CD4-positive, alpha-beta T cell (primary cell): ENCODE results near the gene CAMTA1. TPM values are rescaled to one million over a fixed set of nuclear protein-coding genes. Genes with fewer than 3 reads are reported as not detected.

Source experiments
- ATAC-seq: fragments of 200-7000 bp; cut with Tn5 transposase; one replicate; pipeline ENCODE4 v1.10.0; 2022; ENCODE audit warnings: mild to moderate bottlenecking; ENCODE audit not compliant: poor library complexity
- CTCF ChIA-PET: fragments of 350-600 bp; sonication (Branson Sonifier 250); formaldehyde crosslinking; loops from one replicate; lab custom pipeline; 2021; ENCODE audit warnings: antibody characterized with exemption, inconsistent platforms; lab: Charles Lee
- POLR2A ChIA-PET: fragments of 350-600 bp; sonication (Branson Sonifier 250); formaldehyde crosslinking; loops from one replicate; lab custom pipeline; 2021; ENCODE audit warnings: antibody characterized with exemption, inconsistent platforms; lab: Charles Lee
- DNase-seq, 14 experiments: peaks; one replicate each; pipeline ENCODE4 v3.0.0-alpha.2; 2013 to 2020; ENCODE audit warnings: mixed read lengths in 2 of 14
- H3K27ac ChIP-seq, 2 donors: one replicate each; pipeline versions ENCODE4 v1.5.1 to v1.7.0; 2013; ENCODE audit warnings: low read length in 2 of 2, low read depth in 1 of 2, mild to moderate bottlenecking in 1 of 2
- H3K27me3 ChIP-seq, 2 experiments: 1 replicate in 1 of 2; 2 replicates in 1 of 2; pipeline versions ENCODE4 v1.6.1 to v1.7.0; 2013; ENCODE audit warnings: low read length in 2 of 2, control low read depth in 1 of 2, mild to moderate bottlenecking in 1 of 2, moderate library complexity in 1 of 2; ENCODE audit not compliant: insufficient read depth in 2 of 2, control insufficient read depth in 1 of 2
- H3K36me3 ChIP-seq: one replicate; pipeline ENCODE4 v1.6.1; 2013; ENCODE audit warnings: low read length, control low read depth; ENCODE audit not compliant: insufficient read depth
- H3K4me1 ChIP-seq: one replicate; pipeline ENCODE4 v1.6.1; 2013; ENCODE audit warnings: low read length, control low read depth; ENCODE audit not compliant: insufficient read depth
- H3K4me3 ChIP-seq: one replicate; pipeline ENCODE4 v1.5.1; 2013; ENCODE audit warnings: mild to moderate bottlenecking, low read length, moderate library complexity
- H3K9me3 ChIP-seq, 2 experiments: 1 replicate in 1 of 2; 2 replicates in 1 of 2; pipeline versions ENCODE4 v1.6.1 to v1.7.0; 2013; ENCODE audit warnings: low read length in 2 of 2, mild to moderate bottlenecking in 2 of 2, control low read depth in 1 of 2, moderate library complexity in 1 of 2; ENCODE audit not compliant: control insufficient read depth in 1 of 2, insufficient read depth in 1 of 2
- H3K27ac Mint-ChIP-seq: one replicate; pipeline ENCODE4 v1.8.0; 2020; ENCODE audit warnings: mixed read lengths
- H3K27me3 Mint-ChIP-seq: one replicate; pipeline ENCODE4 v1.8.0; 2021; ENCODE audit warnings: mixed read lengths
- H3K36me3 Mint-ChIP-seq: one replicate; pipeline ENCODE4 v1.8.0; 2021; ENCODE audit warnings: low read depth, mixed read lengths
- H3K4me1 Mint-ChIP-seq: one replicate; pipeline ENCODE4 v1.8.0; 2021; ENCODE audit warnings: low read depth, mixed read lengths
- H3K4me3 Mint-ChIP-seq: one replicate; pipeline ENCODE4 v1.8.0; 2020; ENCODE audit warnings: mild to moderate bottlenecking, mixed read lengths
- H3K9me3 Mint-ChIP-seq: one replicate; pipeline ENCODE4 v1.8.0; 2020; ENCODE audit warnings: mixed read lengths
- CTCF ChIP-seq: fragments of 200-600 bp; IDR thresholded peaks from one replicate; pipeline ENCODE4 v1.8.0; 2022; ENCODE audit warnings: antibody characterized with exemption, mild to moderate bottlenecking
- intact Hi-C, 2 experiments: fragments of 100-400 bp; cut with DNase I in 1 of 2; cut with micrococcal nuclease in 1 of 2; formaldehyde crosslinking; loops; one replicate each; pipeline versions ENCODE4 v1.15.1 to v1.9.0; 2023 to 2025; cut with DNase I, micrococcal nuclease
- total RNA-seq, 174 experiments: library from RNA in 2 of 174; stranded (reverse) in 2 of 174; gene quantifications; one replicate each; pipeline ENCODE4 v1.2.3 and lab custom pipeline; 2021 to 2026

CAMTA1 gene
- total RNA-seq, 2 experiments from 2014 or later: 38.6 to 39.3 TPM

DNA sequence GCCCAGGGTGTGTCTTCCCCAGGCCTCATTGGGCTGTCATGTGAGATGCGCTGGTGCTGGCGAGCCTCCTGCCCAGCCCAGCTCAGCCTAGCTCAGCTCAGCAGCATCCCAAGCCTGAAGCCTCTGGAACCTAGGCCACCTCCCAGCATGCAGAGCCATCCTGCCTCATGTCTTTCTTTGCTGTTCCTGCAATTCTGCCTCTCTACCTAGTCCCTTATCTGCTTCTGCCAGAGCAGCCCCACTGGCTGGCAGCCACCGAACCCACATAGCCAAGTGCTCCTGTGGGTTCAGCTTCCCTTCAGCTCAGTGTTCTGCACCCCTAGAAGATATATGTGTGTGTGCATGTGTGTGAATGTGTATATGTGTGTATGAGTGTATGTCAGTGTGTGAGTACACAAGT is 694.3 kb downstream of the CAMTA1 start:
- ChIA-PET CTCF (no interaction called here), POLR2A (no interaction called here)
- Histone ChIP-seq H3K27ac (no peak overlapping the region), H3K4me1 (no peaks in the 10 kb centered on the region), H3K4me3 (no peak overlapping the region), H3K27me3 (no peaks in the 10 kb centered on the region), H3K36me3 (no peaks in the 10 kb centered on the region), H3K9me3 (peaks cover 0 to 11% of the 10 kb centered on the region in 2 experiments)
- TF ChIP-seq CTCF: no peak
- H3K9me3 Mint-ChIP-seq: no peaks in the 10 kb centered on the region
- H3K27me3 Mint-ChIP-seq: peaks cover 6% of the 10 kb centered on the region
- H3K4me3 Mint-ChIP-seq: no peak overlapping the region
- no peaks in the 10 kb centered on the region for H3K36me3 Mint-ChIP-seq
- no peak overlapping the region for H3K27ac Mint-ChIP-seq
- intact Hi-C loops: no loop called here
- H3K4me1 Mint-ChIP-seq: no peaks in the 10 kb centered on the region
- no peak for ATAC-seq
- DNase-seq: no peak

DNA sequence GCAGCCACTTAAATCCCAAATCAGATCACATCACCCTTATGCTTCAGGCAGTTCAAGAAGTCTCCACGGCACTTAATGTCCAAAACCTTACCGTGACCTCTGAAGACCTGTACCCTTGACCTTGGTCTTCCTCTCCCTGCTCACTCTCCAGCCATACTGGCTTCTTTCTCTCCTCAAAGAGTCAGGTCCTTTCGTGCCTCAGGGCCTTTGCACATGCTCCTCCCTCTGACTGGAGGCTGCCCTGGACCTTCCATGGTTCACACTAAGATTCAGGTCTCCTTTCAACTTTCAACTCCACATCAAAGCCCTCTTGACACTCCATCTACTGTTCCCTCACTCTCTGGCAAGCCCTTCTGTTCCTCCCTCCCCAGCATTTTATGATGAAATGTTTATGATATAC is 695.9 kb downstream of the CAMTA1 start:
- TF ChIP-seq CTCF: no peak
- H3K36me3 Mint-ChIP-seq: no peaks in the 10 kb centered on the region
- no peak overlapping the region for H3K27ac ChIP-seq
- CTCF ChIA-PET: no interaction called here
- POLR2A ChIA-PET: no interaction called here
- intact Hi-C loops: no loop called here
- H3K9me3 Mint-ChIP-seq: no peaks in the 10 kb centered on the region
- no peak overlapping the region for H3K4me3 ChIP-seq
- DNase-seq: no peak
- no peak overlapping the region for H3K4me3 Mint-ChIP-seq
- no peaks in the 10 kb centered on the region for H3K4me1 ChIP-seq
- peaks cover 6% of the 10 kb centered on the region for H3K27me3 Mint-ChIP-seq
- no peaks in the 10 kb centered on the region for H3K27me3 ChIP-seq
- no peaks in the 10 kb centered on the region for H3K36me3 ChIP-seq
- no peaks in the 10 kb centered on the region for H3K4me1 Mint-ChIP-seq
- no peak for ATAC-seq
- peaks cover 0 to 11% of the 10 kb centered on the region in 2 experiments for H3K9me3 ChIP-seq
- H3K27ac Mint-ChIP-seq: no peak overlapping the region

GRCh38 chr1:7482077-7482476 is 696.8 kb downstream of the CAMTA1 start:
- Mint-ChIP-seq H3K9me3 (no peaks in the 10 kb centered on the region), H3K36me3 (no peaks in the 10 kb centered on the region)
- no peak overlapping the region for H3K4me3 ChIP-seq

More at GRCh38 chr1:7482077-7482476, 696.8 kb downstream of the CAMTA1 start:
- DNase-seq: no peak
- Histone ChIP-seq H3K9me3 (peaks cover 0 to 11% of the 10 kb centered on the region in 2 experiments), H3K4me1 (no peaks in the 10 kb centered on the region), H3K36me3 (no peaks in the 10 kb centered on the region), H3K27ac (no peak overlapping the region), H3K27me3 (no peaks in the 10 kb centered on the region)
- no peak for ATAC-seq
- intact Hi-C loops: no loop called here
- peaks cover 9% of the 10 kb centered on the region for H3K27me3 Mint-ChIP-seq
- H3K4me1 Mint-ChIP-seq: no peaks in the 10 kb centered on the region
- CTCF ChIA-PET: no interaction called here
- POLR2A ChIA-PET: no interaction called here
- TF ChIP-seq CTCF: no peak
- H3K4me3 Mint-ChIP-seq: no peak overlapping the region
- no peak overlapping the region for H3K27ac Mint-ChIP-seq
